ENCODE results near the gene HYDIN.

HYDIN gene

GRCh38 chr16:70760221-70760620 lies 470.3 kb downstream of the HYDIN start:
- Histone ChIP-seq H3K27me3 (no peaks in the 10 kb centered on the region), H3K4me1 (peaks cover under 1 to 18% (median 14%) of the 10 kb centered on the region in 4 donors), H3K27ac (no peak overlapping the region), H3K36me3 (peaks cover 9 to 78% (median 56%) of the 10 kb centered on the region in 3 donors), H3K4me3 (no peak overlapping the region), H3K9me3 (no peaks in the 10 kb centered on the region)
- DNase-seq: no peak
- TF ChIP-seq CTCF (IDR thresholded peaks at IDR 0.05): no peak
- intact Hi-C loops (cut with DNase I; ENCODE audit: low total_unique reads): loop anchor here (10.0 kb wide), 1 partner anchor 225 kb away; no protein-coding TSS in a partner anchor

GRCh38 chr16:70759666-70760065 lies 470.9 kb downstream of the HYDIN start:
- peaks cover 9 to 73% (median 56%) of the 10 kb centered on the region in 3 donors for H3K36me3 ChIP-seq
- H3K27me3 ChIP-seq: no peaks in the 10 kb centered on the region
- H3K9me3 ChIP-seq: no peaks in the 10 kb centered on the region
- H3K4me1 ChIP-seq: peaks cover 5 to 23% (median 19%) of the 10 kb centered on the region in 4 donors
- intact Hi-C loops (cut with DNase I; ENCODE audit: low total_unique reads): loop anchor here (5.0 to 10.0 kb wide), 2 partner anchors 77 to 225 kb away; no protein-coding TSS in a partner anchor
- no peak for TF ChIP-seq CTCF (IDR thresholded peaks at IDR 0.05)
- H3K4me3 ChIP-seq: no peak overlapping the region
- no peak for DNase-seq
- no peak overlapping the region for H3K27ac ChIP-seq

- H3K36me3 ChIP-seq: peaks cover 9 to 67% (median 56%) of the 10 kb centered on the region in 3 donors
- no peak overlapping the region for H3K27ac ChIP-seq
Measured at GRCh38 chr16:70758786-70759185, 471.7 kb downstream of the HYDIN start.

More at GRCh38 chr16:70758786-70759185, 471.7 kb downstream of the HYDIN start:
- no peaks in the 10 kb centered on the region for H3K9me3 ChIP-seq
- intact Hi-C loops (cut with DNase I; ENCODE audit: low total_unique reads): loop anchor here (5.0 kb wide), 1 partner anchor 76 kb away; no protein-coding TSS in a partner anchor
- H3K4me1 ChIP-seq: peaks cover 11 to 32% (median 28%) of the 10 kb centered on the region in 4 donors
- H3K27me3 ChIP-seq: no peaks in the 10 kb centered on the region
- TF ChIP-seq CTCF (IDR thresholded peaks at IDR 0.05): no peak
- H3K4me3 ChIP-seq: no peak overlapping the region
- no peak for DNase-seq

All from tibial artery (tissue), 4 donors.